Measurements from ENCODE around the gene FOS.

FOS gene

DNA sequence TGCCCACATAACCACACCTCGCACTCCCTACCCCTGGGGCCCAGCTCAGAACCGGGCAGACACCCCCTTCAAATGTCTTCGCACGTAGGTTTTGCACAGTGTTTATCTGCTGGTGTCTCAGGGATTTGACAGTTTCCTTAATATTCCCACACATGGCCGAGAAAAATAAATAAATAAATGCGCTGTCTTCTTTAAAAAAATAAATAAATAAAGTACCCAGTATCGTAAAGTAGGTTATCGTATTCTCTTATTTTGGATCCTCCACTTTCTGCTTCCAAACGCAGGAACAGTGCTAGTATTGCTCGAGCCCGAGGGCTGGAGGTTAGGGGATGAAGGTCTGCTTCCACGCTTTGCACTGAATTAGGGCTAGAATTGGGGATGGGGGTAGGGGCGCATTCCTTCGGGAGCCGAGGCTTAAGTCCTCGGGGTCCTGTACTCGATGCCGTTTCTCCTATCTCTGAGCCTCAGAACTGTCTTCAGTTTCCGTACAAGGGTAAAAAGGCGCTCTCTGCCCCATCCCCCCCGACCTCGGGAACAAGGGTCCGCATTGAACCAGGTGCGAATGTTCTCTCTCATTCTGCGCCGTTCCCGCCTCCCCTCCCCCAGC is 710 bp upstream of the FOS start:
- peak overlapping the region in 1 of 2 experiments; percentile 46 for H3K23ac ChIP-seq (ENCODE audit: low read length in 2 of 2)
- peak overlapping the region; percentile 65 for H2BK120ac ChIP-seq (ENCODE audit: low read depth, low read length)
- H3K79me1 ChIP-seq (replicated peaks; ENCODE audit: low read length, poor library complexity, severe bottlenecking): peaks cover 10% of the 10 kb centered on the region
- peak overlapping the region; percentile 40 for H3K27ac ChIP-seq (ENCODE audit: low read length, poor library complexity, severe bottlenecking)
- no peak for DNase-seq
- peak overlapping the region; percentile 60 for H2BK15ac ChIP-seq (ENCODE audit: low read depth, poor library complexity, severe bottlenecking)
- peak overlapping the region; percentile 99 for H3K4me2 ChIP-seq (ENCODE audit: low read length, poor library complexity, severe bottlenecking)
- H3K27me3 ChIP-seq (ENCODE audit: control insufficient read depth in 1 of 2, insufficient read depth in 1 of 2, low read length in 2 of 2): peaks cover 0 to 16% of the 10 kb centered on the region in 2 experiments
- peak overlapping the region; percentile 47 for H2AFZ ChIP-seq (ENCODE audit: low read depth, low read length)
- peak overlapping the region; percentile 98 for H3K9ac ChIP-seq (ENCODE audit: low read length)
- no peak overlapping the region for H2BK5ac ChIP-seq (ENCODE audit: low read depth, low read length, poor library complexity, severe bottlenecking)
- peaks cover 21% of the 10 kb centered on the region for H3K4me1 ChIP-seq (ENCODE audit: control insufficient read depth, insufficient read depth, low read depth, low read length)
- peak overlapping the region; percentile 84 to 90 for H3K4ac ChIP-seq (ENCODE audit: low read depth in 1 of 2, low read length in 2 of 2)
- H4K8ac ChIP-seq (ENCODE audit: low read length): peak overlapping the region; percentile 45
- peak overlapping the region; percentile 56 to 94 for H3K4me3 ChIP-seq (ENCODE audit: insufficient read depth in 1 of 2, low read depth in 1 of 2, low read length in 2 of 2)
- WGBS: 0% methylated on average over 22 of the region's 27 CpGs
- H3K14ac ChIP-seq (ENCODE audit: low read length in 2 of 2): peak overlapping the region in 1 of 2 experiments; percentile 46
- H2AK5ac ChIP-seq (ENCODE audit: low read length, severe bottlenecking): no peak overlapping the region
- no peak overlapping the region for H4K91ac ChIP-seq (ENCODE audit: low read length)
- H3K9me3 ChIP-seq (ENCODE audit: control insufficient read depth, low read length): no peaks in the 10 kb centered on the region
- H3K18ac ChIP-seq (ENCODE audit: low read depth in 1 of 2, low read length in 2 of 2): peak overlapping the region; percentile 95 to 99
- H3K36me3 ChIP-seq (ENCODE audit: control insufficient read depth in 1 of 2, insufficient read depth in 2 of 2, low read depth in 1 of 2, low read length in 2 of 2): peaks cover 10 to 22% of the 10 kb centered on the region in 2 experiments
- peak overlapping the region; percentile 75 to 99 for H2BK12ac ChIP-seq (ENCODE audit: low read length in 2 of 2)

DNA sequence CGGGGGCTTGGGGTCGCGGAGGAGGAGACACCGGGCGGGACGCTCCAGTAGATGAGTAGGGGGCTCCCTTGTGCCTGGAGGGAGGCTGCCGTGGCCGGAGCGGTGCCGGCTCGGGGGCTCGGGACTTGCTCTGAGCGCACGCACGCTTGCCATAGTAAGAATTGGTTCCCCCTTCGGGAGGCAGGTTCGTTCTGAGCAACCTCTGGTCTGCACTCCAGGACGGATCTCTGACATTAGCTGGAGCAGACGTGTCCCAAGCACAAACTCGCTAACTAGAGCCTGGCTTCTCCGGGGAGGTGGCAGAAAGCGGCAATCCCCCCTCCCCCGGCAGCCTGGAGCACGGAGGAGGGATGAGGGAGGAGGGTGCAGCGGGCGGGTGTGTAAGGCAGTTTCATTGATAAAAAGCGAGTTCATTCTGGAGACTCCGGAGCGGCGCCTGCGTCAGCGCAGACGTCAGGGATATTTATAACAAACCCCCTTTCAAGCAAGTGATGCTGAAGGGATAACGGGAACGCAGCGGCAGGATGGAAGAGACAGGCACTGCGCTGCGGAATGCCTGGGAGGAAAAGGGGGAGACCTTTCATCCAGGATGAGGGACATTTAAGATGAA is 630 bp downstream of the FOS start:
- Histone ChIP-seq H3K9me3 (ENCODE audit: control insufficient read depth, low read length) (no peaks in the 10 kb centered on the region), H3K18ac (ENCODE audit: low read depth in 1 of 2, low read length in 2 of 2) (peak overlapping the region; percentile 52 to 79), H4K91ac (ENCODE audit: low read length) (peak overlapping the region; percentile 30), H2AFZ (ENCODE audit: low read depth, low read length) (no peak overlapping the region), H4K8ac (ENCODE audit: low read length) (no peak overlapping the region), H2BK120ac (ENCODE audit: low read depth, low read length) (no peak overlapping the region), H2AK5ac (ENCODE audit: low read length, severe bottlenecking) (no peak overlapping the region), H3K9ac (ENCODE audit: low read length) (peak overlapping the region; percentile 98), H3K14ac (ENCODE audit: low read length in 2 of 2) (peak overlapping the region; percentile 37 to 63), H2BK12ac (ENCODE audit: low read length in 2 of 2) (peak overlapping the region in 1 of 2 experiments; percentile 45), H3K23ac (ENCODE audit: low read length in 2 of 2) (peak overlapping the region in 1 of 2 experiments; percentile 54), H3K4me1 (ENCODE audit: control insufficient read depth, insufficient read depth, low read depth, low read length) (peaks cover 18% of the 10 kb centered on the region), H3K79me1 (replicated peaks; ENCODE audit: low read length, poor library complexity, severe bottlenecking) (peaks cover 10% of the 10 kb centered on the region), H3K4me2 (ENCODE audit: low read length, poor library complexity, severe bottlenecking) (peak overlapping the region; percentile 99), H3K4ac (ENCODE audit: low read depth in 1 of 2, low read length in 2 of 2) (peak overlapping the region in 1 of 2 experiments; percentile 9), H3K27me3 (ENCODE audit: control insufficient read depth in 1 of 2, insufficient read depth in 1 of 2, low read length in 2 of 2) (peaks cover 0 to 10% of the 10 kb centered on the region in 2 experiments), H3K36me3 (ENCODE audit: control insufficient read depth in 1 of 2, insufficient read depth in 2 of 2, low read depth in 1 of 2, low read length in 2 of 2) (peaks cover 10 to 22% of the 10 kb centered on the region in 2 experiments), H2BK15ac (ENCODE audit: low read depth, poor library complexity, severe bottlenecking) (peak overlapping the region; percentile 53), H3K4me3 (ENCODE audit: insufficient read depth in 1 of 2, low read depth in 1 of 2, low read length in 2 of 2) (peak overlapping the region; percentile 64 to 96), H2BK5ac (ENCODE audit: low read depth, low read length, poor library complexity, severe bottlenecking) (no peak overlapping the region), H3K27ac (ENCODE audit: low read length, poor library complexity, severe bottlenecking) (no peak overlapping the region)
- under 1% methylated on average over 38 of the region's 38 CpGs for WGBS
- peak; percentile 61 for DNase-seq

DNA sequence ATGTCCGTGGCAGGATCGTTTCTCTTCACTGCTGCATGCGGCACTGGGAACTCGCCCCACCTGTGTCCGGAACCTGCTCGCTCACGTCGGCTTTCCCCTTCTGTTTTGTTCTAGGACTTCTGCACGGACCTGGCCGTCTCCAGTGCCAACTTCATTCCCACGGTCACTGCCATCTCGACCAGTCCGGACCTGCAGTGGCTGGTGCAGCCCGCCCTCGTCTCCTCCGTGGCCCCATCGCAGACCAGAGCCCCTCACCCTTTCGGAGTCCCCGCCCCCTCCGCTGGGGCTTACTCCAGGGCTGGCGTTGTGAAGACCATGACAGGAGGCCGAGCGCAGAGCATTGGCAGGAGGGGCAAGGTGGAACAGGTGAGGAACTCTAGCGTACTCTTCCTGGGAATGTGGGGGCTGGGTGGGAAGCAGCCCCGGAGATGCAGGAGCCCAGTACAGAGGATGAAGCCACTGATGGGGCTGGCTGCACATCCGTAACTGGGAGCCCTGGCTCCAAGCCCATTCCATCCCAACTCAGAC is 1.2 kb downstream of the FOS start:
- peak overlapping the region; percentile 98 for H3K9ac ChIP-seq (ENCODE audit: low read length)
- peak overlapping the region; percentile 64 to 96 for H3K4me3 ChIP-seq (ENCODE audit: insufficient read depth in 1 of 2, low read depth in 1 of 2, low read length in 2 of 2)
- H3K18ac ChIP-seq (ENCODE audit: low read depth in 1 of 2, low read length in 2 of 2): no peak overlapping the region
- no peak overlapping the region for H3K27ac ChIP-seq (ENCODE audit: low read length, poor library complexity, severe bottlenecking)
- WGBS: 8% methylated on average over 26 of the region's 26 CpGs
- peak; percentile 51 for DNase-seq
- peaks cover 18% of the 10 kb centered on the region for H3K4me1 ChIP-seq (ENCODE audit: control insufficient read depth, insufficient read depth, low read depth, low read length)
- no peak overlapping the region for H2BK120ac ChIP-seq (ENCODE audit: low read depth, low read length)
- H2AK5ac ChIP-seq (ENCODE audit: low read length, severe bottlenecking): no peak overlapping the region
- H3K4me2 ChIP-seq (ENCODE audit: low read length, poor library complexity, severe bottlenecking): peak overlapping the region; percentile 99
- H3K79me1 ChIP-seq (replicated peaks; ENCODE audit: low read length, poor library complexity, severe bottlenecking): peaks cover 10% of the 10 kb centered on the region
- no peak overlapping the region for H4K8ac ChIP-seq (ENCODE audit: low read length)
- peaks cover 0 to 5% of the 10 kb centered on the region in 2 experiments for H3K27me3 ChIP-seq (ENCODE audit: control insufficient read depth in 1 of 2, insufficient read depth in 1 of 2, low read length in 2 of 2)
- peak overlapping the region in 1 of 2 experiments; percentile 28 for H3K4ac ChIP-seq (ENCODE audit: low read depth in 1 of 2, low read length in 2 of 2)
- no peak overlapping the region for H2BK5ac ChIP-seq (ENCODE audit: low read depth, low read length, poor library complexity, severe bottlenecking)
- no peak overlapping the region for H2BK15ac ChIP-seq (ENCODE audit: low read depth, poor library complexity, severe bottlenecking)
- no peak overlapping the region for H2AFZ ChIP-seq (ENCODE audit: low read depth, low read length)
- no peak overlapping the region for H3K14ac ChIP-seq (ENCODE audit: low read length in 2 of 2)
- H2BK12ac ChIP-seq (ENCODE audit: low read length in 2 of 2): peak overlapping the region in 1 of 2 experiments; percentile 21
- no peak overlapping the region for H3K23ac ChIP-seq (ENCODE audit: low read length in 2 of 2)
- peaks cover 10 to 22% of the 10 kb centered on the region in 2 experiments for H3K36me3 ChIP-seq (ENCODE audit: control insufficient read depth in 1 of 2, insufficient read depth in 2 of 2, low read depth in 1 of 2, low read length in 2 of 2)
- H3K9me3 ChIP-seq (ENCODE audit: control insufficient read depth, low read length): no peaks in the 10 kb centered on the region
- H4K91ac ChIP-seq (ENCODE audit: low read length): peak overlapping the region; percentile 37

DNA sequence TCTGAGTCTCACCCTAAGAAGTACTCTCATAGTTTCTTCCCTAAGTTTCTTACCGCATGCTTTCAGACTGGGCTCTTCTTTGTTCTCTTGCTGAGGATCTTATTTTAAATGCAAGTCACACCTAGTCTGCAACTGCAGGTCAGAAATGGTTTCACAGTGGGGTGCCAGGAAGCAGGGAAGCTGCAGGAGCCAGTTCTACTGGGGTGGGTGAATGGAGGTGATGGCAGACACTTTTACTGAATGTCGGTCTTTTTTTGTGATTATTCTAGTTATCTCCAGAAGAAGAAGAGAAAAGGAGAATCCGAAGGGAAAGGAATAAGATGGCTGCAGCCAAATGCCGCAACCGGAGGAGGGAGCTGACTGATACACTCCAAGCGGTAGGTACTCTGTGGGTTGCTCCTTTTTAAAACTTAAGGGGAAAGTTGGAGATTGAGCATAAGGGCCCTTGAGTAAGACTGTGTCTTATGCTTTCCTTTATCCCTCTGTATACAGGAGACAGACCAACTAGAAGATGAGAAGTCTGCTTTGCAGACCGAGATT is 1.7 kb downstream of the FOS start:
- no peak overlapping the region for H3K27ac ChIP-seq (ENCODE audit: low read length, poor library complexity, severe bottlenecking)
- H3K4me3 ChIP-seq (ENCODE audit: insufficient read depth in 1 of 2, low read depth in 1 of 2, low read length in 2 of 2): peak overlapping the region in 1 of 2 experiments; percentile 96
- peaks cover 0 to 4% of the 10 kb centered on the region in 2 experiments for H3K27me3 ChIP-seq (ENCODE audit: control insufficient read depth in 1 of 2, insufficient read depth in 1 of 2, low read length in 2 of 2)
- H3K36me3 ChIP-seq (ENCODE audit: control insufficient read depth in 1 of 2, insufficient read depth in 2 of 2, low read depth in 1 of 2, low read length in 2 of 2): peaks cover 10 to 22% of the 10 kb centered on the region in 2 experiments
- no peak overlapping the region for H3K4me2 ChIP-seq (ENCODE audit: low read length, poor library complexity, severe bottlenecking)
- peak; percentile 66 for DNase-seq
- no peak overlapping the region for H3K14ac ChIP-seq (ENCODE audit: low read length in 2 of 2)
- no peak overlapping the region for H3K18ac ChIP-seq (ENCODE audit: low read depth in 1 of 2, low read length in 2 of 2)
- H2BK15ac ChIP-seq (ENCODE audit: low read depth, poor library complexity, severe bottlenecking): no peak overlapping the region
- H3K4ac ChIP-seq (ENCODE audit: low read depth in 1 of 2, low read length in 2 of 2): no peak overlapping the region
- no peak overlapping the region for H4K91ac ChIP-seq (ENCODE audit: low read length)
- peak overlapping the region; percentile 98 for H3K9ac ChIP-seq (ENCODE audit: low read length)
- H4K8ac ChIP-seq (ENCODE audit: low read length): no peak overlapping the region
- H2BK120ac ChIP-seq (ENCODE audit: low read depth, low read length): no peak overlapping the region
- H2BK12ac ChIP-seq (ENCODE audit: low read length in 2 of 2): no peak overlapping the region
- H3K9me3 ChIP-seq (ENCODE audit: control insufficient read depth, low read length): no peaks in the 10 kb centered on the region
- H3K23ac ChIP-seq (ENCODE audit: low read length in 2 of 2): no peak overlapping the region
- peaks cover 18% of the 10 kb centered on the region for H3K4me1 ChIP-seq (ENCODE audit: control insufficient read depth, insufficient read depth, low read depth, low read length)
- 72% methylated on average over 7 of the region's 7 CpGs for WGBS
- H2AK5ac ChIP-seq (ENCODE audit: low read length, severe bottlenecking): no peak overlapping the region
- H2AFZ ChIP-seq (ENCODE audit: low read depth, low read length): no peak overlapping the region
- no peak overlapping the region for H2BK5ac ChIP-seq (ENCODE audit: low read depth, low read length, poor library complexity, severe bottlenecking)
- peaks cover 10% of the 10 kb centered on the region for H3K79me1 ChIP-seq (replicated peaks; ENCODE audit: low read length, poor library complexity, severe bottlenecking)

All from mesenchymal stem cell (in vitro differentiated cells and primary cell).